HUES6 (cell line): Measurements from ENCODE around the gene CPNE6.

Source experiments
- H3K27ac ChIP-seq: 2 replicates; pipeline ENCODE4 v1.7.0; 2013; ENCODE audit warnings: low read depth, mild to moderate bottlenecking, low read length, inconsistent platforms
- H3K27me3 ChIP-seq: 2 replicates; pipeline ENCODE4 v1.6.1; 2013; ENCODE audit warnings: low read length; ENCODE audit not compliant: control insufficient read depth, insufficient read depth
- H3K36me3 ChIP-seq: 2 replicates; pipeline ENCODE4 v1.6.1; 2013; ENCODE audit warnings: low read length; ENCODE audit not compliant: control insufficient read depth, insufficient read depth
- H3K4me1 ChIP-seq: 2 replicates; pipeline ENCODE4 v1.6.1; 2013; ENCODE audit warnings: low read length; ENCODE audit not compliant: control insufficient read depth, insufficient read depth
- H3K4me3 ChIP-seq: 2 replicates; pipeline ENCODE4 v1.5.1; 2013; ENCODE audit warnings: low read depth, low read length
- H3K9ac ChIP-seq: one replicate; pipeline ENCODE4 v1.6.1; 2013; ENCODE audit warnings: mild to moderate bottlenecking, low read length
- H3K9me3 ChIP-seq: 2 replicates; pipeline ENCODE4 v1.6.1; 2013; ENCODE audit warnings: low read depth, low read length; ENCODE audit not compliant: control insufficient read depth, insufficient read depth

Gene CPNE6

GRCh38 chr14:24055971-24056799, 15.2 kb upstream of the CPNE6 start:
- Histone ChIP-seq H3K9me3 (no peaks in the 10 kb centered on the region), H3K36me3 (no peaks in the 10 kb centered on the region), H3K27ac (no peak overlapping the region), H3K9ac (no peak overlapping the region), H3K27me3 (peaks cover 30% of the 10 kb centered on the region; the same call in 1 of the 2 replicates), H3K4me1 (peaks cover 14% of the 10 kb centered on the region), H3K4me3 (no peak overlapping the region)

GRCh38 chr14:24056800-24057184, 14.6 kb upstream of the CPNE6 start:
- Histone ChIP-seq H3K9me3 (no peaks in the 10 kb centered on the region), H3K4me3 (no peak overlapping the region), H3K27me3 (peaks cover 24% of the 10 kb centered on the region; the same call in 1 of the 2 replicates), H3K9ac (no peak overlapping the region), H3K27ac (no peak overlapping the region), H3K4me1 (peaks cover 10% of the 10 kb centered on the region; the same call in 1 of the 2 replicates), H3K36me3 (no peaks in the 10 kb centered on the region)

GRCh38 chr14:24057271-24057670, 14.1 kb upstream of the CPNE6 start:
- Histone ChIP-seq H3K36me3 (no peaks in the 10 kb centered on the region), H3K9ac (no peak overlapping the region), H3K27me3 (peaks cover 20% of the 10 kb centered on the region; the same call in 1 of the 2 replicates), H3K9me3 (no peaks in the 10 kb centered on the region), H3K4me3 (no peak overlapping the region), H3K27ac (no peak overlapping the region), H3K4me1 (peaks cover 10% of the 10 kb centered on the region; the same call in 1 of the 2 replicates)

GRCh38 chr14:24057867-24058259, 13.5 kb upstream of the CPNE6 start:
- H3K27ac ChIP-seq: no peak overlapping the region
- H3K9ac ChIP-seq: no peak overlapping the region
- H3K4me1 ChIP-seq: peaks cover 6% of the 10 kb centered on the region; the same call in 1 of the 2 replicates
- H3K36me3 ChIP-seq: no peaks in the 10 kb centered on the region
- no peaks in the 10 kb centered on the region for H3K9me3 ChIP-seq
- H3K27me3 ChIP-seq: peaks cover 16% of the 10 kb centered on the region; the same call in 1 of the 2 replicates
- H3K4me3 ChIP-seq: no peak overlapping the region

- H3K27me3 ChIP-seq: peaks cover 12% of the 10 kb centered on the region; the same call in 1 of the 2 replicates
- no peaks in the 10 kb centered on the region for H3K9me3 ChIP-seq
- no peak overlapping the region for H3K27ac ChIP-seq
- H3K4me3 ChIP-seq: no peak overlapping the region
- no peaks in the 10 kb centered on the region for H3K36me3 ChIP-seq
- no peak overlapping the region for H3K9ac ChIP-seq
- H3K4me1 ChIP-seq: peaks cover 5% of the 10 kb centered on the region; the same call in 1 of the 2 replicates
Measured at GRCh38 chr14:24058260-24058950, 13.0 kb upstream of the CPNE6 start.

GRCh38 chr14:24058951-24059475, 12.3 kb upstream of the CPNE6 start:
- Histone ChIP-seq H3K27me3 (peaks cover 8% of the 10 kb centered on the region; the same call in 1 of the 2 replicates), H3K36me3 (no peaks in the 10 kb centered on the region), H3K4me3 (no peak overlapping the region), H3K9ac (no peak overlapping the region), H3K4me1 (peaks cover 5% of the 10 kb centered on the region; the same call in 1 of the 2 replicates), H3K9me3 (no peaks in the 10 kb centered on the region), H3K27ac (no peak overlapping the region)

- no peaks in the 10 kb centered on the region for H3K9me3 ChIP-seq
- H3K27ac ChIP-seq: no peak overlapping the region
- H3K9ac ChIP-seq: no peak overlapping the region
- no peak overlapping the region for H3K4me3 ChIP-seq
- peaks cover 5% of the 10 kb centered on the region; the same call in 1 of the 2 replicates for H3K4me1 ChIP-seq
- no peaks in the 10 kb centered on the region for H3K36me3 ChIP-seq
- peaks cover 3% of the 10 kb centered on the region; the same call in 1 of the 2 replicates for H3K27me3 ChIP-seq
Measured at GRCh38 chr14:24059841-24060388, 11.4 kb upstream of the CPNE6 start.

GRCh38 chr14:24060443-24060842, 10.9 kb upstream of the CPNE6 start:
- Histone ChIP-seq H3K27ac (no peak overlapping the region), H3K4me3 (no peak overlapping the region), H3K9me3 (no peaks in the 10 kb centered on the region), H3K36me3 (no peaks in the 10 kb centered on the region), H3K9ac (no peak overlapping the region), H3K4me1 (peaks cover 5% of the 10 kb centered on the region; the same call in 1 of the 2 replicates), H3K27me3 (no peaks in the 10 kb centered on the region)

- peaks cover 5% of the 10 kb centered on the region; the same call in 1 of the 2 replicates for H3K4me1 ChIP-seq
- H3K9me3 ChIP-seq: no peaks in the 10 kb centered on the region
- H3K27ac ChIP-seq: no peak overlapping the region
- H3K27me3 ChIP-seq: no peaks in the 10 kb centered on the region
- H3K36me3 ChIP-seq: no peaks in the 10 kb centered on the region
- no peak overlapping the region for H3K4me3 ChIP-seq
- H3K9ac ChIP-seq: no peak overlapping the region
Measured at GRCh38 chr14:24060984-24061913, 10.1 kb upstream of the CPNE6 start.
